SK-N-SH (cell line): ENCODE results near the gene THAP3. TPM values are rescaled to one million over a fixed set of nuclear protein-coding genes. Genes with fewer than 3 reads are reported as not detected.

Source experiments
- CTCF ChIA-PET: fragments of 300-600, 350-600 bp; formaldehyde crosslinking; extraction: SDS; loops from one replicate; lab custom pipeline; 2021; lab: Yijun Ruan, JAX
- POLR2A ChIA-PET: fragments of 350-600 bp; sonication (Branson Sonifier 250); formaldehyde crosslinking; extraction: SDS; loops from one replicate; lab custom pipeline; 2020; ENCODE audit warnings: antibody characterized with exemption, inconsistent platforms; lab: Yijun Ruan, JAX
- DNase-seq: peaks from one replicate; pipeline ENCODE4 v3.0.0; 2012
- H2AFZ ChIP-seq: fragments of 200-600 bp; sonication (generic); 2 replicates; pipeline ENCODE4 v1.8.1; 2016; ENCODE audit warnings: antibody characterized with exemption, mild to moderate bottlenecking, low read depth
- H3F3A ChIP-seq: fragments of 200-600 bp; sonication (generic); replicated peaks from 2 replicates; pipeline ENCODE3; 2016; ENCODE audit warnings: antibody characterized with exemption, mild to moderate bottlenecking; ENCODE audit not compliant: insufficient read depth
- H3K27ac ChIP-seq, 2 experiments: fragments of 200-500 bp in 1 of 2; fragments of 200-600 bp in 1 of 2; sonication (Bioruptor generic) in 1 of 2; sonication (generic), shearing (Covaris generic) in 1 of 2; 2 replicates each; pipeline versions ENCODE4 v1.5.1 to v1.6.1; 2014 to 2016; ENCODE audit warnings: low read depth in 2 of 2, inconsistent platforms in 1 of 2, low read length in 1 of 2, mild to moderate bottlenecking in 1 of 2, mixed read lengths in 1 of 2
- H3K27me3 ChIP-seq: fragments of 200-600 bp; sonication (generic), shearing (Covaris generic); 2 replicates; pipeline ENCODE4 v1.6.1; 2016; ENCODE audit warnings: mixed run types; ENCODE audit not compliant: insufficient read depth
- H3K36me3 ChIP-seq, 2 experiments: fragments of 200-500 bp in 1 of 2; fragments of 200-600 bp in 1 of 2; sonication (Bioruptor generic) in 1 of 2; sonication (generic) in 1 of 2; replicated peaks in 1 of 2; 2 replicates each; pipeline versions ENCODE3 to v1.5.1; 2014 to 2016; ENCODE audit warnings: low read length in 1 of 2, mild to moderate bottlenecking in 1 of 2; ENCODE audit not compliant: insufficient read depth in 2 of 2, control insufficient read depth in 1 of 2
- H3K4me1 ChIP-seq, 2 experiments: fragments of 200-500 bp in 1 of 2; fragments of 200-600 bp in 1 of 2; sonication (Bioruptor generic) in 1 of 2; sonication (generic), shearing (Covaris generic) in 1 of 2; 2 replicates each; pipeline versions ENCODE4 v1.5.1 to v1.6.1; 2014 to 2016; ENCODE audit warnings: low read depth in 1 of 2, low read length in 1 of 2, mixed run types in 1 of 2; ENCODE audit not compliant: insufficient read depth in 2 of 2, control insufficient read depth in 1 of 2
- H3K4me2 ChIP-seq: fragments of 200-600 bp; sonication (generic), shearing (Covaris generic); 2 replicates; pipeline ENCODE4 v1.6.1; 2017; ENCODE audit warnings: mixed run types
- H3K4me3 ChIP-seq, 2 experiments: fragments of 200-500 bp in 1 of 2; fragments of 200-600 bp in 1 of 2; sonication (Bioruptor generic) in 1 of 2; sonication (generic), shearing (Covaris generic) in 1 of 2; 2 replicates each; pipeline versions ENCODE4 v1.5.1 to v1.8.1; 2014 to 2016; ENCODE audit warnings: low read depth in 2 of 2, inconsistent platforms in 1 of 2, low read length in 1 of 2, mild to moderate bottlenecking in 1 of 2, mixed read lengths in 1 of 2, moderate library complexity in 1 of 2
- H3K79me2 ChIP-seq: fragments of 200-600 bp; sonication (generic); 2 replicates; pipeline ENCODE4 v1.8.1; 2017; ENCODE audit warnings: mild to moderate bottlenecking; ENCODE audit not compliant: insufficient read depth
- H3K9ac ChIP-seq: fragments of 200-600 bp; sonication (generic); 2 replicates; pipeline ENCODE4 v1.6.1; 2017; ENCODE audit warnings: mixed run types
- H3K9me2 ChIP-seq: fragments of 200-600 bp; sonication (generic); 2 replicates; pipeline ENCODE4 v1.6.1; 2017; ENCODE audit warnings: mixed run types
- H3K9me3 ChIP-seq: fragments of 200-600 bp; sonication (generic); 2 replicates; pipeline ENCODE4 v1.6.1; 2017; ENCODE audit warnings: mixed run types, mild to moderate bottlenecking, moderate library complexity
- H4K20me1 ChIP-seq: fragments of 200-600 bp; sonication (generic); 2 replicates; pipeline ENCODE4 v1.6.1; 2017; ENCODE audit warnings: mild to moderate bottlenecking, mixed run types; ENCODE audit not compliant: insufficient read depth
- CHD2 ChIP-seq: fragments of 150-350 bp; IDR thresholded peaks from 2 replicates; pipeline ENCODE4 v1.6.1; 2018; ENCODE audit warnings: low read length; ENCODE audit not compliant: partially characterized antibody
- GABPA ChIP-seq: IDR thresholded peaks from 2 replicates; pipeline ENCODE4 v1.4.0; 2012; ENCODE audit warnings: low read depth, mild to moderate bottlenecking
- MXI1 ChIP-seq: IDR thresholded peaks from 2 replicates; pipeline ENCODE4 v1.6.1; 2012; ENCODE audit warnings: mild to moderate bottlenecking, low read depth, low read length, improper control_type of control experiment
- NRF1 ChIP-seq: IDR thresholded peaks from 2 replicates; pipeline ENCODE4 v1.6.1; 2012; ENCODE audit warnings: low read depth, mild to moderate bottlenecking, low read length
- RAD21 ChIP-seq: IDR thresholded peaks from 2 replicates; pipeline ENCODE4 v1.6.1; 2012; ENCODE audit warnings: mild to moderate bottlenecking, low read length
- RFX5 ChIP-seq: IDR thresholded peaks from 2 replicates; pipeline ENCODE4 v1.6.1; 2012; ENCODE audit warnings: mild to moderate bottlenecking, improper control_type of control experiment, low read length
- TCF12 ChIP-seq: IDR thresholded peaks from 2 replicates; pipeline ENCODE4 v1.4.0; 2012
- TEAD4 ChIP-seq: IDR thresholded peaks from 2 replicates; pipeline ENCODE4 v1.4.0; 2012; ENCODE audit warnings: mild to moderate bottlenecking, borderline replicate concordance; ENCODE audit not compliant: insufficient read depth
- YY1 ChIP-seq: IDR thresholded peaks from 2 replicates; pipeline ENCODE4 v1.4.0; 2012; ENCODE audit warnings: low read depth, mild to moderate bottlenecking
- WGBS: methylation state at CpG from one replicate; pipeline ENCODE4 v1.1.6; 2017; ENCODE audit warnings: low lambda C conversion rate; 5-methylcytosine and 5-hydroxymethylcytosine counted together
- polyA plus RNA-seq, 3 experiments: library from polyadenylated mRNA; depleted of rRNA; stranded (reverse); fragments of >200 nt; gene quantifications; 2 replicates each; pipeline ENCODE4 v1.2.3, GENCODE V29; 2012

Gene THAP3
- polyA plus RNA-seq, 1 of the 3 experiments (the other 2 are of a cell fraction), result 11.1 TPM

DNA sequence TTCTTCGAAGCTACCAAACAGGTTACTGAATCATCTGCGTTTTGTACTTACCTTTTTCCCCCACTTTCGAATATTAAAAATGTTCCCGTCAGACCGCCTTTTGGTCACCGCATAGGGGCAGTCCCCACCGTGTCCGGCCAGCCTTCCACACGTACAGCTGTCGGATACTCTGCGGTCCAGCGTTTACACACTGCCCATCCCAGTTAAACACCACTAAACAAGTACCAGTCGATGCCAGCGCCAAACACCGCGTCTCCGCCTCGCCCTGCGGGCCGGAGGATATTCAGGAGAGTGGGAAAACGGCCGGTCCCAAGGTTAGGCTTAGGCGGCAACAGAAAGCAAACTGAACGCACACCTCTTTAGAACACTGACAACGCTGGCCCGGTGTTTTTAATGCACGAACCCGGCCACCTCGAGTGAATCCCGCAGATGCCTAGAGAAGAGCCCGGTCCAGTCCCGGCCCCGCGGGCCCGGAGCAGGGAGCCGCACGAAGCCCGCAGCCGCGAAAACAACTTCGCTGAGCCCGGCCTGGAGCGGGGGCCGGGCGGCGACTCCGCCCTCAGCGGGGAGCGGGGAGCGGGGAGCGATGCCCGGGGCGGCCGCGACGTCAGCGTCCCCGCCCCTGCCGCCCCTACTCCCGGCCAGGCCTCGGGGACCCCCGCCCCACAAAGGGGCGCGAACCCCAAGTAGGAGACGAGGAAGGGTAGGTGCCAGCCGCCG, 11.9 kb upstream of the THAP3 start:
- DNase-seq, result peak; percentile 62
- H2AFZ ChIP-seq, result peak overlapping the region; percentile 95
- peaks cover 14% of the 10 kb centered on the region for H3F3A ChIP-seq
- H4K20me1 ChIP-seq, result peaks cover 26% of the 10 kb centered on the region
- H3K9ac ChIP-seq, result peak overlapping the region; percentile 70
- ChIA-PET CTCF (interaction anchor here (0.7 to 1.5 kb wide), 5 partner anchors 10 to 58 kb away, joined by 3 to 6 read pairs (median 4); partner anchors contain the start of genes KLHL21, NOL9, TAS1R1 and ZBTB48), POLR2A (interaction anchor here (1.0 kb wide), 1 partner anchor 10 kb away, joined by 3 read pairs; no protein-coding TSS in a partner anchor)
- no peaks in the 10 kb centered on the region for H3K9me2 ChIP-seq
- under 1% methylated on average over 23 of the region's 67 CpGs for WGBS
- peaks cover 37% of the 10 kb centered on the region for H3K79me2 ChIP-seq
- no peaks in the 10 kb centered on the region for H3K36me3 ChIP-seq
- H3K27me3 ChIP-seq, result no peaks in the 10 kb centered on the region
- peak overlapping the region; percentile 67 to 90 for H3K4me3 ChIP-seq
- H3K9me3 ChIP-seq, result no peaks in the 10 kb centered on the region
- H3K27ac ChIP-seq, result peak overlapping the region; percentile 73 to 78
- H3K4me1 ChIP-seq, result peaks cover 0 to 7% of the 10 kb centered on the region in 2 experiments; a peak in 1 of 4 replicates
- peak; percentile 30 for TF ChIP-seq RAD21
- no peak for TF ChIP-seq RFX5
- peak overlapping the region; percentile 93 for H3K4me2 ChIP-seq

- Histone ChIP-seq H2AFZ (peak within 1 kb of the TSS; percentile 95), H3K27me3 (no peaks in the 10 kb centered on the region), H3K79me2 (peaks cover 44% of the 10 kb centered on the region), H3K4me3 (peak within 1 kb of the TSS; percentile 75 to 90), H3K9ac (peak within 1 kb of the TSS; percentile 86), H4K20me1 (peaks cover 33% of the 10 kb centered on the region), H3K4me1 (peaks cover 0 to 7% of the 10 kb centered on the region in 2 experiments; a peak in 1 of 4 replicates), H3K36me3 (peaks cover 0 to 3% of the 10 kb centered on the region in 2 experiments), H3K27ac (peak within 1 kb of the TSS; percentile 77 to 78), H3K9me2 (no peaks in the 10 kb centered on the region), H3F3A (peaks cover 14% of the 10 kb centered on the region), H3K4me2 (peak within 1 kb of the TSS; percentile 93), H3K9me3 (no peaks in the 10 kb centered on the region)
- POLR2A ChIA-PET, result interaction anchor here (0.6 kb wide), 1 partner anchor 67 kb away, joined by 3 read pairs; no protein-coding TSS in a partner anchor
- TF ChIP-seq TCF12 (peak; percentile 15; the same call in 1 of the 2 replicates), YY1 (no peak), MXI1 (peak; percentile 72; the same call in 1 of the 2 replicates), GABPA (peak; percentile 52), CHD2 (peak; percentile 96), TEAD4 (no peak), NRF1 (peak; percentile 14; the same call in 1 of the 2 replicates)
- DNase-seq, result peak; percentile 100
- 0% methylated on average over 11 of the region's 84 CpGs for WGBS
- CTCF ChIA-PET, result interaction anchor here (1.0 to 1.1 kb wide), 2 partner anchors 10 to 58 kb away, joined by 4 to 5 read pairs; partner anchors contain the start of genes KLHL21, NOL9 and TAS1R1
Observed at GRCh38 chr1:6613361-6614018, 11.2 kb upstream of the THAP3 start, which contains the start of gene PHF13. TSS of gene PHF13 (plus strand) at chr1:6613731. CDS start at chr1:6614067, 336 bp downstream.
